Mesothelial cell of epicardium (in vitro differentiated cells): Measurements from ENCODE around the gene FNDC3A. TPM values are rescaled to one million over a fixed set of nuclear protein-coding genes. Genes with fewer than 3 reads are reported as not detected.
"Not testable (repeated sequence)": the region's sequence is repeated elsewhere in the genome, so short reads cannot be mapped to it uniquely, and the experiment has no call there.

Source experiments
- DNase-seq, 2 experiments: peaks; one replicate each; pipeline ENCODE4 v3.0.0; 2021; ENCODE audit warnings: low spot score in 2 of 2; ENCODE audit not compliant: unreplicated experiment in 2 of 2
- H3K27ac Mint-ChIP-seq: 2 replicates; pipeline ENCODE4 v1.8.0; 2021; ENCODE audit warnings: mixed read lengths
- H3K27me3 Mint-ChIP-seq: 2 replicates; pipeline ENCODE4 v1.8.0; 2021; ENCODE audit warnings: low read depth, mixed read lengths
- H3K36me3 Mint-ChIP-seq: 2 replicates; pipeline ENCODE4 v1.8.0; 2021; ENCODE audit warnings: mixed read lengths
- H3K4me1 Mint-ChIP-seq: 2 replicates; pipeline ENCODE4 v1.8.0; 2021; ENCODE audit warnings: mixed read lengths
- H3K4me3 Mint-ChIP-seq: 2 replicates; pipeline ENCODE4 v1.8.0; 2021; ENCODE audit warnings: mild to moderate bottlenecking, moderate library complexity, mixed read lengths
- H3K9me3 Mint-ChIP-seq: 2 replicates; pipeline ENCODE4 v1.8.0; 2021; ENCODE audit warnings: mixed read lengths
- total RNA-seq: library from RNA; stranded (reverse); gene quantifications from 3 replicates; pipeline ENCODE4 v1.2.1, GENCODE V29; 2021
- TF ChIP-seq, protein P1 (sequence below): fragments of 200-600 bp; sonication (generic); IDR thresholded peaks from one replicate; pipeline ENCODE4 v1.5.0; 2021; ENCODE audit warnings: antibody characterized with exemption; ENCODE audit not compliant: unreplicated experiment

The FNDC3A gene
- total RNA-seq, 1 donor from 2014 or later, result 94.1 TPM

DNA sequence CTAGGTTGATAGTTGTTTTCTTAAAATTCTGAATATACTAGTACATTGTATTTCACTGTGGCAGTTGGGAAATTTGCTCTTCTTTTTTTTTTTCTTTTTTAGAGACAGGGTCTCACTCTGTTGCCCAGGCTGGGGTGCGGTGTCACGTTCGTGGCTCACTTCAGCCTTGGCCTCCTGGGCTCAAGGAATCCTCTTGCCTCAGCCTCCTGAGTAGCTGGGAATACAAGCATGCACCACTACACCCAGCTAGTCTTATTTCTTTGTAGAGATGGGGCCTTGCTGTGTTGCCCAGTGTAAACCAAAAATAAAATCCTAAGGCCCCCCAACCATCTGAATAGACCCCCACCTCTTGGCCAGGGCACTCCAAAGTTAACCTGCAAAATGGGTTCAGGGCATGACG lies 79.3 kb downstream of the FNDC3A start:
- Mint-ChIP-seq H3K36me3 (peaks cover 33% of the 10 kb centered on the region), H3K27me3 (no peaks in the 10 kb centered on the region), H3K27ac (no peak overlapping the region), H3K9me3 (peaks cover 29% of the 10 kb centered on the region), H3K4me3 (no peak overlapping the region), H3K4me1 (peaks cover 1% of the 10 kb centered on the region)
- DNase-seq, result no peak
- TF ChIP-seq, protein P1, sequence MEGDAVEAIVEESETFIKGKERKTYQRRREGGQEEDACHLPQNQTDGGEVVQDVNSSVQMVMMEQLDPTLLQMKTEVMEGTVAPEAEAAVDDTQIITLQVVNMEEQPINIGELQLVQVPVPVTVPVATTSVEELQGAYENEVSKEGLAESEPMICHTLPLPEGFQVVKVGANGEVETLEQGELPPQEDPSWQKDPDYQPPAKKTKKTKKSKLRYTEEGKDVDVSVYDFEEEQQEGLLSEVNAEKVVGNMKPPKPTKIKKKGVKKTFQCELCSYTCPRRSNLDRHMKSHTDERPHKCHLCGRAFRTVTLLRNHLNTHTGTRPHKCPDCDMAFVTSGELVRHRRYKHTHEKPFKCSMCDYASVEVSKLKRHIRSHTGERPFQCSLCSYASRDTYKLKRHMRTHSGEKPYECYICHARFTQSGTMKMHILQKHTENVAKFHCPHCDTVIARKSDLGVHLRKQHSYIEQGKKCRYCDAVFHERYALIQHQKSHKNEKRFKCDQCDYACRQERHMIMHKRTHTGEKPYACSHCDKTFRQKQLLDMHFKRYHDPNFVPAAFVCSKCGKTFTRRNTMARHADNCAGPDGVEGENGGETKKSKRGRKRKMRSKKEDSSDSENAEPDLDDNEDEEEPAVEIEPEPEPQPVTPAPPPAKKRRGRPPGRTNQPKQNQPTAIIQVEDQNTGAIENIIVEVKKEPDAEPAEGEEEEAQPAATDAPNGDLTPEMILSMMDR, result no peak

DNA sequence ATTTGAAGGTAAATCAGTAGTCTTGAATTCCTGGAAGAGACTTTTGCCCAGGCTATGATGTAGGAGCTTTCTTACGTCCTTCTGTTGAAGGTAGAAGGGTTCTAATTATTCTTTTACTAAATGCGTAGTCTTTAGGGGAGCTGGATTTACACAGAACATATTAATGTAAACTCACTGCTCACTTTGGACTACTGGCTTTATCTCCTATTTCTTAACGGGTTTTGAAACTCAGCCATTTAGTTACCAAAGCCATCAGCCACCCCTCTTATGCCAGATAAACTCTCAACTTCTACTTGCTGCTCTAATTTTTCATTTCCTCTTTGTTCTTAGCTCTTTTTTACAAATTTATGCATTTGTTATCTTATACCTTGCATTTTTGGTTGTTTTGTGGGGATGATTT lies 81.5 kb downstream of the FNDC3A start:
- TF ChIP-seq, protein P1, result no peak
- Mint-ChIP-seq H3K27me3 (no peaks in the 10 kb centered on the region), H3K36me3 (peaks cover 18% of the 10 kb centered on the region), H3K27ac (no peak overlapping the region), H3K4me3 (no peak overlapping the region), H3K4me1 (peaks cover 2% of the 10 kb centered on the region), H3K9me3 (peaks cover 7% of the 10 kb centered on the region)
- DNase-seq, result no peak

DNA sequence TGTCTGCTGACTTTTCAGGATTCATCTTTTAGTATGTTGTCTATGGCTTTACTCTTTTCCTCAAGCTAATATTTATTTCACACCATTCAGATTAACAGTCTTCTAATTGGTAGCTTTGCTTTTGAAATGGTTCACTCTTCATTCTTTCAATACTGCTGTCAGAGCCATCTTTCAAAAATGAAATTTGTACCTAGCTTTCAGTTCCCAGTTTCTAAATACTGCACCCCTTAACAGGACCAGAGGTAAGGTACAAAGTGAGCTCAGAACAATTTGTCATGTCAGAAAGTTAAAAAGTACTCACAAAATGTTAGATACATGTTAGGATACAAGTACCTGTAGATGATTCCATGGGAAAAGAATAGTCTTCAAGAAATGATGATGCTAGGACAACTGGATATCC lies 83.0 kb downstream of the FNDC3A start:
- Mint-ChIP-seq H3K36me3 (peaks cover 15% of the 10 kb centered on the region), H3K4me1 (peaks cover 12% of the 10 kb centered on the region), H3K4me3 (no peak overlapping the region), H3K27me3 (no peaks in the 10 kb centered on the region), H3K27ac (no peak overlapping the region), H3K9me3 (peaks cover 5% of the 10 kb centered on the region)
- TF ChIP-seq, protein P1, result no peak
- no peak for DNase-seq

DNA sequence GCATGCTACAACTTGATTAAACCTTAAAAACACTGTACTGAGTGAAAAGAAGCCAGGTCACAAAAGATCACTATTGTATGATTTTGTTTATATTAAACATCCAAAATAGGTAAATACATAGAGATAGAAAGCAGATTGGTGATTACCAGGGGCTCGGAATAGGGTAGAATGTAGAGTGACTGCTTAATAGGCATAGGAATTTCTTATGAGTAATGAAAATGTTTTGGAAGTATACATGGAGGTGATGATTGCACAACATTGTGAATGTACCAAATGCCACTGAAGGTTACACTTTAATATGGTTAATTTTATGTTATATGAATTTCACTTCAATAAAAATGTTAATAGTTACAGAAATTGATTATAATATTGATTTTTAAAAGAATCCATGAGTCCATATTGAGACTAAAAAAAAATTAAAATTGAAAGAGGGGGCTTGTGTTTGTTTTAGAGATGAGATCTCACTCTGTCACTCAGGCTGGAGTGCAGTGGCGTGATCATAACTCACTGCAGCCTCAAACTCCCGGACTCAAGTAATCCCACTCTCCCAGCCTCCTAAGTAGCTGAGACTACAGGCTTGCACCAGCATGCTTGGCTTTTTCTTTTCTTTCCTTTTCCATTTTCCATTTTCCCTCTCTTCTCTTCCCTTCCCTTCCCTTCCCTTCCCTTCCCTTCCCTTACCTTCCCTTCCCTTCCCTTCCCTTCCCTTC lies 85.1 kb downstream of the FNDC3A start:
- Mint-ChIP-seq H3K36me3 (peaks cover 15% of the 10 kb centered on the region), H3K4me3 (no peak overlapping the region), H3K9me3 (peaks cover 5% of the 10 kb centered on the region), H3K27me3 (no peaks in the 10 kb centered on the region), H3K4me1 (peaks cover 12% of the 10 kb centered on the region), H3K27ac (no peak overlapping the region)
- DNase-seq, result no peak
- TF ChIP-seq, protein P1, result no peak

DNA sequence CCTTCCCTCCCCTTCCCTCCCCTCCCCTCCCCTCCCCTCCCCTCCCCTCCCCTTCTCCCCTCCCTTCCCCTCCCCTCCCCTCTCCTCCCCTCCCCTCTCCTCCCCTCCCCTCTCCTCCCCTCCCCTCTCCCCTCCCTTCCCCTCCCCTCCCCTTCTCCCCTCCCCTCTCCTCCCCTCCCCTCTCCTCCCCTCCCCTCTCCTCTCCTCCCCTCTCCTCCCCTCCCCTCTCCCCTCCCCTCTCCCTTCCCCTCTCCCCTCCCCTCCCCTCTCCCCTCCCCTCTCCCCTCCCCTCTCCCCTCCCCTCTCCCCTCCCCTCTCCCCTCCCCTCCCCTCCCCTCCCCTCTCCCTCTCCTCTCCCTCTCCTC lies 85.7 kb downstream of the FNDC3A start:
- Mint-ChIP-seq H3K36me3 (peaks cover 13% of the 10 kb centered on the region), H3K4me1 (peaks cover 11% of the 10 kb centered on the region)
- not testable (repeated sequence) for H3K4me3 Mint-ChIP-seq, H3K27ac Mint-ChIP-seq, DNase-seq, H3K27me3 Mint-ChIP-seq, H3K9me3 Mint-ChIP-seq

DNA sequence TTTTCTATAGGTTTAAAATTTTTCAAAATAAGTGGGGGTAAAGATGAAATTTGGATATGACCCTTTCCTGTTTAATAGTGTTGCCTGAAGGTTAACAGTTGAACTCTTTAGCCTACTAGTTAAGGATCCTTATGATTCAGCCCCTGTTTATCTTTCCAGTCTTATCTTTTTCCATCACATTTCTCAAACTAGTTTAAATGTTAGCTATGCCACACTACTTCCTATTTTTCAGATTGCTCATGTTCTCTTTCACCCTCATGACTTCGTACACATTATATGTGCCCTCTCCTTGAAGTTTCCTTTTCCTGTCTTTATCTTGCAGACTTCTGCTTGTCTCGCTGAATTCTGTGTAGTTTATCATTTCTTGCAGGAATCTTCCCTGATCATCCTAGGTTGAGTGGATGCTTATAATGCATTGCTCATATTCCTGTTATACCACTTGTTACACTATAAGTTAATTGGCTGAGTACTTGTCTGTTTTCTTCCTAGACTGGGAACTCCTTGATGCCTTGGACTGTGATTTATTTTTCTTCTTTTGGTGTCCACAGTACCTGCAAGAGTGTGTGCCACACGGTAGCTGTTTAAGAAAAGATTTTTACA lies 86.7 kb downstream of the FNDC3A start:
- peaks cover 11% of the 10 kb centered on the region for H3K4me1 Mint-ChIP-seq
- H3K27ac Mint-ChIP-seq, result peak overlapping the region; percentile 35

More for the DNA sequence above, 86.7 kb downstream of the FNDC3A start:
- DNase-seq, result no peak
- TF ChIP-seq, protein P1, result no peak
- no peaks in the 10 kb centered on the region for H3K27me3 Mint-ChIP-seq
- peaks cover 5% of the 10 kb centered on the region for H3K9me3 Mint-ChIP-seq
- H3K4me3 Mint-ChIP-seq, result no peak overlapping the region
- peaks cover 13% of the 10 kb centered on the region for H3K36me3 Mint-ChIP-seq
